Measurements from ENCODE around the gene NDRG3. TPM values are rescaled to one million over a fixed set of nuclear protein-coding genes. Genes with fewer than 3 reads are reported as not detected.

Gene NDRG3
- total RNA-seq, 1 experiment from 2014 or later = 30.1 TPM

DNA sequence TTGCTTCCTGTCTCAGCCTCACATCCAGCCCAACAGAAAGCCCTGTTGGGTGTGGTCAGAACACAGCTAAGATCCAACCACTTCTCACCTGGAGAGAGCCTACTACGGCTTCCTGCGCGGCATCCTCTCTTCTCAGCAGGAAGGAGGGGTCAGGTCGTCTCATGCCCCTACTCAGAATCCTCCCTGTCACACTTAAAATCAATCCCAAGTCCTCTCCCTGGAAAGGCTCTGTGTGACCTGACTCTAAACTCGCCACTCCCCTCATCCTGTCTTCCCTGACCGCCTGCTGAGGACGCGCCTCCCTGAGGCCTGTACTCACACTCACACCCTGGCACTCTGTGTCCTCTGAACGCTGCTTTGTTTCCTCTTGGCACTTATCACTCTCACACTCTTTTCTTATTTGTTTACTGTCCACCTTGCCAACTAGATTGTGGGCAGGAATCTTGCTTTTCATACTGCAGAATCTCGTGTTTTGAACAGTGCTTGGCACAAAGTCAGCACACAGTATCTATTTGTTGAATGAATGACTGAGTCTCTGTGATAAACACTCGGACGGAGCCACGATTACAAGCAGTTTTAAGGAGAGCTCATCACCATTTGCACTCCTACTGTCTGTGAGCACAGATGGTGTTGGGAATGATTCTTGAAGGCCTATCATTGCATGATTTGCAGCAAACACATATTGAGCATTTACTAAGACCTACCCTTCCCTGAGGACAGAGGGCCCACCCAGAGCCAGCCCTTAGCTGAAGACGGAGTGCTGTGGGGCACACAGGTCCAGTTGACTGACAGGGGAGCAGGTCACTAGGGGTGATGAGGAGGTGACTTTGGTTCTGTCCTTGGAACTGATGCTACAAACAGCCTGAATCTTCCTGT, 121.6 kb downstream of the NDRG3 start:
- BruUV-seq (replicated peaks) = no TSS peak
- ATAC-seq = peak; percentile 57; the same call in 1 of the 2 replicates
- POLR2A ChIA-PET (ENCODE audit: unreplicated experiment) = no interaction called here

GRCh38 chr20:36623444-36623843, 122.4 kb downstream of the NDRG3 start:
- intact Hi-C loops (cut with micrococcal nuclease) = no loop called here
- CTCF ChIA-PET = no interaction called here

More for the DNA sequence above, 121.6 kb downstream of the NDRG3 start:
- no peaks in the 10 kb centered on the region for H3K9me3 ChIP-seq (ENCODE audit: low read length)
- no peak overlapping the region for H3K9ac ChIP-seq (ENCODE audit: low read length)
- H3K9me2 ChIP-seq (replicated peaks; ENCODE audit: low read length) = no peaks in the 10 kb centered on the region
- H4K20me1 ChIP-seq (ENCODE audit: low read length) = no peaks in the 10 kb centered on the region
- DNase-seq = no peak
- no peaks in the 10 kb centered on the region for H3K27me3 ChIP-seq (ENCODE audit: low read length)
- CTCF ChIA-PET = interaction anchor here (0.7 kb wide), 1 partner anchor 111 kb away, joined by 7 read pairs; no protein-coding TSS in a partner anchor
- TF ChIP-seq EZH2phosphoT487 (IDR thresholded peaks at IDR 0.05; ENCODE audit: borderline replicate concordance, low read length) = no peak
- TF ChIP-seq, protein P1, sequence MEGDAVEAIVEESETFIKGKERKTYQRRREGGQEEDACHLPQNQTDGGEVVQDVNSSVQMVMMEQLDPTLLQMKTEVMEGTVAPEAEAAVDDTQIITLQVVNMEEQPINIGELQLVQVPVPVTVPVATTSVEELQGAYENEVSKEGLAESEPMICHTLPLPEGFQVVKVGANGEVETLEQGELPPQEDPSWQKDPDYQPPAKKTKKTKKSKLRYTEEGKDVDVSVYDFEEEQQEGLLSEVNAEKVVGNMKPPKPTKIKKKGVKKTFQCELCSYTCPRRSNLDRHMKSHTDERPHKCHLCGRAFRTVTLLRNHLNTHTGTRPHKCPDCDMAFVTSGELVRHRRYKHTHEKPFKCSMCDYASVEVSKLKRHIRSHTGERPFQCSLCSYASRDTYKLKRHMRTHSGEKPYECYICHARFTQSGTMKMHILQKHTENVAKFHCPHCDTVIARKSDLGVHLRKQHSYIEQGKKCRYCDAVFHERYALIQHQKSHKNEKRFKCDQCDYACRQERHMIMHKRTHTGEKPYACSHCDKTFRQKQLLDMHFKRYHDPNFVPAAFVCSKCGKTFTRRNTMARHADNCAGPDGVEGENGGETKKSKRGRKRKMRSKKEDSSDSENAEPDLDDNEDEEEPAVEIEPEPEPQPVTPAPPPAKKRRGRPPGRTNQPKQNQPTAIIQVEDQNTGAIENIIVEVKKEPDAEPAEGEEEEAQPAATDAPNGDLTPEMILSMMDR (conservative IDR thresholded peaks at IDR 0.05; ENCODE audit: low read depth, low read length) = no peak
- TF ChIP-seq EZH2 (IDR thresholded peaks at IDR 0.05; ENCODE audit: low read length, unreplicated experiment) = no peak
- H3F3A ChIP-seq (ENCODE audit: low read length, unreplicated experiment) = no peaks in the 10 kb centered on the region
- intact Hi-C loops (cut with micrococcal nuclease) = no loop called here
- H3K79me2 ChIP-seq (ENCODE audit: low read length) = no peaks in the 10 kb centered on the region
- no peak overlapping the region for H3K4me2 ChIP-seq (ENCODE audit: low read length)
- H3K36me3 ChIP-seq (ENCODE audit: low read depth, low read length) = no peaks in the 10 kb centered on the region
- H3K27ac ChIP-seq (ENCODE audit: low read length) = no peak overlapping the region
- H2AFZ ChIP-seq (ENCODE audit: low read length) = no peak overlapping the region
- H3K4me3 ChIP-seq (ENCODE audit: low read length) = no peak overlapping the region
- no peaks in the 10 kb centered on the region for H3K4me1 ChIP-seq (ENCODE audit: insufficient read depth, low read length)

More at GRCh38 chr20:36623444-36623843, 122.4 kb downstream of the NDRG3 start:
- Histone ChIP-seq H3K27me3 (ENCODE audit: low read length) (no peaks in the 10 kb centered on the region), H3K4me1 (ENCODE audit: insufficient read depth, low read length) (no peaks in the 10 kb centered on the region), H3F3A (ENCODE audit: low read length, unreplicated experiment) (no peaks in the 10 kb centered on the region), H3K9me3 (ENCODE audit: low read length) (no peaks in the 10 kb centered on the region), H3K79me2 (ENCODE audit: low read length) (no peaks in the 10 kb centered on the region), H2AFZ (ENCODE audit: low read length) (no peak overlapping the region), H3K9ac (ENCODE audit: low read length) (no peak overlapping the region), H3K4me2 (ENCODE audit: low read length) (no peak overlapping the region), H4K20me1 (ENCODE audit: low read length) (no peaks in the 10 kb centered on the region), H3K36me3 (ENCODE audit: low read depth, low read length) (no peaks in the 10 kb centered on the region), H3K9me2 (replicated peaks; ENCODE audit: low read length) (no peaks in the 10 kb centered on the region), H3K4me3 (ENCODE audit: low read length) (no peak overlapping the region), H3K27ac (ENCODE audit: low read length) (no peak overlapping the region)
- ATAC-seq (no peak), DNase-seq (no peak)
- POLR2A ChIA-PET (ENCODE audit: unreplicated experiment) = no interaction called here
- TF ChIP-seq EZH2 (IDR thresholded peaks at IDR 0.05; ENCODE audit: low read length, unreplicated experiment) (no peak), EZH2phosphoT487 (IDR thresholded peaks at IDR 0.05; ENCODE audit: borderline replicate concordance, low read length) (no peak)
- TF ChIP-seq, protein P1 (conservative IDR thresholded peaks at IDR 0.05; ENCODE audit: low read depth, low read length) = no peak
- BruUV-seq (replicated peaks) = no TSS peak

Data from PC-3 (cell line).